Left ventricle myocardium inferior (tissue), 1 donor: ENCODE data around the gene FMNL3. TPM values are rescaled to one million over a fixed set of nuclear protein-coding genes. Genes with fewer than 3 reads are reported as not detected.

Experiments
- DNase-seq: peaks from one replicate; pipeline ENCODE4 v3.0.0-alpha.2; 2020
- H3K27ac ChIP-seq: fragments of 200-600 bp; replicated peaks from 2 replicates; pipeline ENCODE4 v1.8.0; 2021
- H3K27me3 ChIP-seq: fragments of 200-600 bp; 2 replicates; pipeline ENCODE4 v1.8.0; 2021; ENCODE audit warnings: low read depth
- H3K36me3 ChIP-seq: fragments of 200-600 bp; 2 replicates; pipeline ENCODE4 v1.8.0; 2021
- H3K4me1 ChIP-seq: fragments of 200-600 bp; 2 replicates; pipeline ENCODE4 v1.8.0; 2021
- H3K4me3 ChIP-seq: fragments of 200-600 bp; 2 replicates; pipeline ENCODE4 v1.8.0; 2021; ENCODE audit warnings: mild to moderate bottlenecking, moderate library complexity
- H3K9me3 ChIP-seq: fragments of 200-600 bp; replicated peaks from 2 replicates; pipeline ENCODE4 v1.8.0; 2021
- intact Hi-C: fragments of 100-400 bp; cut with micrococcal nuclease; formaldehyde crosslinking; loops from one replicate; pipeline ENCODE4 v1.11.0; 2022
- total RNA-seq: library from RNA; stranded (reverse); fragmentation: NEBNext Ultra II Directional; extraction: Animal tissue kit (Norgen Biotek cat#: 25700); gene quantifications from one replicate; pipeline ENCODE4 v1.2.1, GENCODE V29; 2021
- TF ChIP-seq, protein P1 (sequence below): fragments of 200-600 bp; IDR thresholded peaks from 2 replicates; pipeline ENCODE4 v1.8.0; 2021; ENCODE audit warnings: antibody characterized with exemption, mild to moderate bottlenecking, borderline replicate concordance
- donor health status: DM: no; HTN: yes; CAD: no; lungs with severe emphysema.

Gene FMNL3
- total RNA-seq, 1 donor from 2014 or later, result 10.4 TPM

DNA sequence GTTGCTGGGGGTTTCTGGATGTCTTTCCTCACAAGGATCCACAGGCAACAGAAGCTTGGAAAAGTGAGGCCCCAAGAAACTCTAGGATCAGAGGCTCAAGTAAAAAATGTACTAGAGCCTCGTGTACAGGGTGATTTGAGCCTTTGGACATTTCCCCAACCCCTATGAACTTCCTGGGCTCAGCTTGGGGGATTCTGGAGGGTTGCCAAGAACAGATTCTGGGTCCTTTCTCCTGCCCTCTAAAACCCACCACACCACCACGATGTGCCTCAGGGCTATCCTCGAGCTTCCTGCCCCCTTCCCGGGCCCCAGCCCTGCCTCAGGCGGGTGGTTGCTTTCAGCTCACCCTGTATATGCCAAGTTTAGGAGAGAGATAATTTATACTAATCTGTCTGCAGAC is 102.3 kb downstream of the FMNL3 start:
- Histone ChIP-seq H3K4me3 (no peak overlapping the region), H3K36me3 (no peaks in the 10 kb centered on the region), H3K27ac (no peak overlapping the region), H3K4me1 (no peaks in the 10 kb centered on the region), H3K9me3 (no peaks in the 10 kb centered on the region), H3K27me3 (no peaks in the 10 kb centered on the region)
- intact Hi-C loops, result no loop called here
- DNase-seq, result no peak
- TF ChIP-seq, protein P1, sequence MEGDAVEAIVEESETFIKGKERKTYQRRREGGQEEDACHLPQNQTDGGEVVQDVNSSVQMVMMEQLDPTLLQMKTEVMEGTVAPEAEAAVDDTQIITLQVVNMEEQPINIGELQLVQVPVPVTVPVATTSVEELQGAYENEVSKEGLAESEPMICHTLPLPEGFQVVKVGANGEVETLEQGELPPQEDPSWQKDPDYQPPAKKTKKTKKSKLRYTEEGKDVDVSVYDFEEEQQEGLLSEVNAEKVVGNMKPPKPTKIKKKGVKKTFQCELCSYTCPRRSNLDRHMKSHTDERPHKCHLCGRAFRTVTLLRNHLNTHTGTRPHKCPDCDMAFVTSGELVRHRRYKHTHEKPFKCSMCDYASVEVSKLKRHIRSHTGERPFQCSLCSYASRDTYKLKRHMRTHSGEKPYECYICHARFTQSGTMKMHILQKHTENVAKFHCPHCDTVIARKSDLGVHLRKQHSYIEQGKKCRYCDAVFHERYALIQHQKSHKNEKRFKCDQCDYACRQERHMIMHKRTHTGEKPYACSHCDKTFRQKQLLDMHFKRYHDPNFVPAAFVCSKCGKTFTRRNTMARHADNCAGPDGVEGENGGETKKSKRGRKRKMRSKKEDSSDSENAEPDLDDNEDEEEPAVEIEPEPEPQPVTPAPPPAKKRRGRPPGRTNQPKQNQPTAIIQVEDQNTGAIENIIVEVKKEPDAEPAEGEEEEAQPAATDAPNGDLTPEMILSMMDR, result no peak

GRCh38 chr12:49603721-49604120 is 103.5 kb downstream of the FMNL3 start:
- no peak for DNase-seq
- H3K27ac ChIP-seq, result no peak overlapping the region
- H3K4me1 ChIP-seq, result no peaks in the 10 kb centered on the region
- H3K36me3 ChIP-seq, result no peaks in the 10 kb centered on the region
- intact Hi-C loops, result no loop called here
- no peak overlapping the region for H3K4me3 ChIP-seq
- TF ChIP-seq, protein P1, result no peak
- no peaks in the 10 kb centered on the region for H3K27me3 ChIP-seq
- H3K9me3 ChIP-seq, result no peaks in the 10 kb centered on the region

DNA sequence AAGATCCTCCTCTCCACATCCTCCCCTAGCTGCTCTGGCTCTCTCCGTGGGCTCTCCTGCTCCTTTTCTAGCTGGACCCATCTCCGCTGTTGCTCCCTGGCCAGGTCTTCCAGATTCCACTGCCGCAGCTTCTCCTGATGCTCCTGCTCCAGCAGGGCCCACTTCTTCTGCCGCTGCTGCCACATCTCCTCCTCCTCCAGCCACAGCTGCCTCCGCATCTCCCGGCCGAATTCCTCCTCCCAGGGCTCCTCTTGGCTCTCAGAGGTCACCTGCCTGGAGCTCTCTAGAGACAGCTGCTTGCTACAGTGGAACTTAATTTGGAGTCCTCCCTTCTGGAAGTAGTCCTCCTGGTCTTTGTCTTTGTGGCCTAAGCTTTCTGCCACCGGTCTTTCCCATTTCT is 107.2 kb downstream of the FMNL3 start:
- Histone ChIP-seq H3K27me3 (no peaks in the 10 kb centered on the region), H3K27ac (no peak overlapping the region), H3K4me3 (no peak overlapping the region), H3K9me3 (no peaks in the 10 kb centered on the region), H3K36me3 (no peaks in the 10 kb centered on the region), H3K4me1 (peaks cover 8% of the 10 kb centered on the region)
- TF ChIP-seq, protein P1, result no peak
- DNase-seq, result no peak
- intact Hi-C loops, result no loop called here

DNA sequence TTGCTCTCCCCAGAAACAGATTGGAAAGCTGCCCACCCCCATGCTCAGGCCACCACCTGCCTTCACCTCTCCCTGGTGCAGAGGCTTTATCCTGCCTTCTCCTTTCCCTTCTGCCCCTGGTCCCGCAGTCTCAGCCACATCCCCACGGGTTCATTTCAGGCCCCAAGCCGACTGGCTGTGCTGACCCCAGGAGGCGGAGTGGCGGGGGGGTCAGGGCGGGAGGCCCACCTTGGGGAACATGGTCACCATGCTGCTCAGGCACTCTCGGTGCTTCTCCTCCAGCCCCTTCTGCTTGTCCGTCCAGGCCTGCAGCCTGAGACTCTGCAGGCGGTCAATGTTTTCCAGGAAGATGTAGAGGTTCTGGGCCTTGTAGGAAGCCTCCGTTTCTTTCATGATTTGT is 108.7 kb downstream of the FMNL3 start:
- no peak overlapping the region for H3K27ac ChIP-seq
- DNase-seq, result no peak
- H3K4me3 ChIP-seq, result no peak overlapping the region
- H3K27me3 ChIP-seq, result no peaks in the 10 kb centered on the region
- H3K36me3 ChIP-seq, result no peaks in the 10 kb centered on the region
- TF ChIP-seq, protein P1, result no peak
- no peaks in the 10 kb centered on the region for H3K9me3 ChIP-seq
- intact Hi-C loops, result no loop called here
- peaks cover 8% of the 10 kb centered on the region for H3K4me1 ChIP-seq

DNA sequence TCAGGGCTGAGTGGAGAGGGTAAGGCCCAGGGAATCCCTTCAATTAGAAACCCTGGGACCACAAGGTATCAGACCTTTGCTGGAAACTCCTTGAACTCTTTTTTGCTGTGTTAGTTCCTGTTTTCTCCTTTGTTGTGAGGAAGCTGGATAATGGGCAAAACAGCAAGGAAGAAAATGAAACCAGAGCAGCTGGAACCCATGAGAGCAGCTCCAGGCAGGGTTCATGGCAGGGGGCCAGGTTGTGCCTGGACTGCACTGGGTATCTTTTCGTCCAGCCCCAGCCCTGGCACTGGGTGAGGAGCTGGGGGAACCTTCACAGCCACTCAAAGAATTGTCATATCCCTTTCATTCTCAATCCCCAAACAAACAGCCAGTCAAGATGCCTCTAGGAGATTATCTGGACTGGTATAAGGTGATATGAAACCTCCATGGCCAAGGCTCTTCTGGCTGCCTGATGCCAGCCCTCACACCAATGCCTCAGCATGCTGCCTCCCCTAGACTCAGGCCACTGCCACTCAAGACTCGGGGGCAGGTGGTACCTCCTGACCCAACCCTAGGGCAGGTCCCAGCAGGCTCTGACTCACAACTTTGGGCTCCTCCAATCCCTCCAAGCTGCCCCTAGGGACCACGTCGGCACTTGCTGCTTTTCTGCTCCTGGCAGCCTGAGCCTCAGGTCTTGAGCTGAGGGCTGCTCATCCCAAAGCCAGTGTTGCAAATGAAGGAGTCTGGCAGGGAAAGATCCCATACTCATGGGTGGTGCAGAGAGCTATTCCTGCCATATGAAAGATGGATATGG is 118.3 kb downstream of the FMNL3 start:
- peak; percentile 58 for DNase-seq
- H3K9me3 ChIP-seq, result no peaks in the 10 kb centered on the region
- H3K27me3 ChIP-seq, result no peaks in the 10 kb centered on the region
- TF ChIP-seq, protein P1, result no peak
- intact Hi-C loops, result no loop called here
- no peak overlapping the region for H3K4me3 ChIP-seq
- H3K4me1 ChIP-seq, result peaks cover 25% of the 10 kb centered on the region
- H3K27ac ChIP-seq, result no peak overlapping the region
- H3K36me3 ChIP-seq, result no peaks in the 10 kb centered on the region
